Thyroid gland (tissue), 4 donors: ENCODE data around the gene SURF4. TPM values are rescaled to one million over a fixed set of nuclear protein-coding genes. Genes with fewer than 3 reads are reported as not detected.
"Not testable (repeated sequence)": the region's sequence is repeated elsewhere in the genome, so short reads cannot be mapped to it uniquely, and the experiment has no call there.

ENCODE experiments used
- DNase-seq, 2 donors: peaks; one replicate each; pipeline ENCODE4 v3.0.0-alpha.2; 2019
- H3K27ac ChIP-seq, 3 donors: fragments of 200-600 bp; sonication (generic); 1 replicate in 2 of 3; 2 replicates in 1 of 3; pipeline ENCODE4 v1.5.1; 2016 to 2019; ENCODE audit warnings: mild to moderate bottlenecking in 1 of 3, moderate library complexity in 1 of 3
- H3K27me3 ChIP-seq: fragments of 200-600 bp; sonication (generic); one replicate; pipeline ENCODE4 v1.5.1; 2019
- H3K36me3 ChIP-seq, 2 donors: fragments of 200-600 bp; sonication (generic); one replicate each; pipeline ENCODE4 v1.5.1; 2016 to 2019
- H3K4me1 ChIP-seq, 2 donors: fragments of 200-600 bp; sonication (generic); one replicate each; pipeline ENCODE4 v1.5.1; 2017 to 2019
- H3K4me3 ChIP-seq, 3 donors: fragments of 200-600 bp; sonication (generic); replicated peaks in 1 of 3; 1 replicate in 2 of 3; 2 replicates in 1 of 3; pipeline ENCODE4 v1.5.1; 2016; ENCODE audit warnings: mild to moderate bottlenecking in 1 of 3
- H3K9me3 ChIP-seq: fragments of 200-600 bp; sonication (generic); one replicate; pipeline ENCODE4 v1.5.1; 2017
- CTCF ChIP-seq, 6 experiments: fragments of 200-600 bp in 3 of 6; fragments of 450-650 bp in 3 of 6; sonication (generic) in 3 of 6; IDR thresholded peaks; one replicate each; pipeline ENCODE4 v1.5.1; 2016 to 2019; ENCODE audit warnings: antibody characterized with exemption in 6 of 6, mild to moderate bottlenecking in 2 of 6, inconsistent platforms in 1 of 6, moderate library complexity in 1 of 6
- POLR2A ChIP-seq, 2 donors: fragments of 450-650 bp; IDR thresholded peaks; one replicate each; pipeline ENCODE4 v1.6.1; 2017; ENCODE audit warnings: antibody characterized with exemption in 2 of 2, mild to moderate bottlenecking in 2 of 2, moderate library complexity in 1 of 2
- WGBS, 2 donors: methylation state at CpG; one replicate each; pipeline ENCODE4 v1.1.5; 2017; 5-methylcytosine and 5-hydroxymethylcytosine counted together
- intact Hi-C: fragments of 100-400 bp; cut with DNase I; formaldehyde crosslinking; loops from one replicate; pipeline ENCODE4 v1.15.1; 2023
- total RNA-seq, 4 donors: library from RNA; depleted of rRNA; stranded (reverse); fragments of >200 nt; gene quantifications; one replicate each; pipeline ENCODE4 v1.2.3, GENCODE V29; 2016

The SURF4 gene
- total RNA-seq, 4 donors from 2014 or later = 165 to 253 (median 226) TPM

GRCh38 chr9:133397895-133398294 lies 22.0 kb upstream of the SURF4 start:
- Histone ChIP-seq H3K4me1 (no peaks in the 10 kb centered on the region), H3K4me3 (no peak overlapping the region), H3K27ac (no peak overlapping the region), H3K27me3 (no peaks in the 10 kb centered on the region), H3K9me3 (no peaks in the 10 kb centered on the region), H3K36me3 (no peaks in the 10 kb centered on the region)
- intact Hi-C loops = no loop called here
- DNase-seq = no peak
- 53 to 70% methylated on average over 5 to 9 of the region's 9 CpGs for WGBS, 2 donors
- TF ChIP-seq CTCF (IDR thresholded peaks at IDR 0.05) (no peak), POLR2A (IDR thresholded peaks at IDR 0.05) (no peak)

- 83 to 84% methylated on average over 6 of the region's 6 CpGs for WGBS, 2 donors
- H3K4me3 ChIP-seq = no peak overlapping the region
- no peak overlapping the region for H3K27ac ChIP-seq
- TF ChIP-seq CTCF (IDR thresholded peaks at IDR 0.05) = no peak
- H3K27me3 ChIP-seq = no peaks in the 10 kb centered on the region
- no peak for DNase-seq
- H3K36me3 ChIP-seq = no peaks in the 10 kb centered on the region
- H3K9me3 ChIP-seq = no peaks in the 10 kb centered on the region
- intact Hi-C loops = no loop called here
- H3K4me1 ChIP-seq = no peaks in the 10 kb centered on the region
These were observed 21.5 kb upstream of the SURF4 start for GRCh38 chr9:133397370-133397769.

- Histone ChIP-seq H3K36me3 (no peaks in the 10 kb centered on the region), H3K27ac (no peak overlapping the region), H3K27me3 (no peaks in the 10 kb centered on the region), H3K4me3 (no peak overlapping the region), H3K4me1 (no peaks in the 10 kb centered on the region), H3K9me3 (no peaks in the 10 kb centered on the region)
- TF ChIP-seq POLR2A (IDR thresholded peaks at IDR 0.05) = no peak
- peak in 1 of 6 experiments; percentile 10 for TF ChIP-seq CTCF (IDR thresholded peaks at IDR 0.05)
- 16 to 30% methylated on average over 7 to 12 of the region's 14 CpGs for WGBS, 2 donors
- DNase-seq = peak; percentile 10 to 12
- intact Hi-C loops = no loop called here
These were observed 21.1 kb upstream of the SURF4 start for GRCh38 chr9:133396952-133397351.

GRCh38 chr9:133394687-133395271 lies 18.9 kb upstream of the SURF4 start:
- TF ChIP-seq POLR2A (IDR thresholded peaks at IDR 0.05) (no peak), CTCF (IDR thresholded peaks at IDR 0.05) (no peak)
- Histone ChIP-seq H3K4me3 (no peak overlapping the region), H3K4me1 (no peaks in the 10 kb centered on the region), H3K36me3 (no peaks in the 10 kb centered on the region), H3K27me3 (no peaks in the 10 kb centered on the region), H3K9me3 (no peaks in the 10 kb centered on the region), H3K27ac (no peak overlapping the region)
- intact Hi-C loops = no loop called here
- no peak for DNase-seq
- WGBS, 2 donors = 32 to 57% methylated on average over 6 to 7 of the region's 8 CpGs

- no peak overlapping the region for H3K27ac ChIP-seq
- 89 to 90% methylated on average over 3 of the region's 3 CpGs for WGBS, 2 donors
- no peaks in the 10 kb centered on the region for H3K9me3 ChIP-seq
- H3K36me3 ChIP-seq = no peaks in the 10 kb centered on the region
- no peak overlapping the region for H3K4me3 ChIP-seq
- no peak for DNase-seq
- H3K27me3 ChIP-seq = no peaks in the 10 kb centered on the region
- intact Hi-C loops = no loop called here
- no peak for TF ChIP-seq POLR2A (IDR thresholded peaks at IDR 0.05)
- no peak for TF ChIP-seq CTCF (IDR thresholded peaks at IDR 0.05)
- peaks cover 0 to 4% of the 10 kb centered on the region in 2 donors for H3K4me1 ChIP-seq
These were observed 17.5 kb upstream of the SURF4 start for GRCh38 chr9:133393399-133393798.

- H3K27ac ChIP-seq, H3K36me3 ChIP-seq, intact Hi-C loops, H3K9me3 ChIP-seq, H3K27me3 ChIP-seq, DNase-seq, H3K4me3 ChIP-seq: not testable (repeated sequence)
- H3K4me1 ChIP-seq = peaks cover 0 to 15% of the 10 kb centered on the region in 2 donors
- WGBS, 2 donors = 91 to 95% methylated on average over 3 of the region's 3 CpGs
These were observed 16.4 kb upstream of the SURF4 start for GRCh38 chr9:133392308-133392707.

- H3K36me3 ChIP-seq, H3K9me3 ChIP-seq, H3K27me3 ChIP-seq, DNase-seq, H3K4me3 ChIP-seq, H3K27ac ChIP-seq, intact Hi-C loops: not testable (repeated sequence)
- H3K4me1 ChIP-seq = peaks cover 0 to 15% of the 10 kb centered on the region in 2 donors
- 37 to 49% methylated on average over 3 of the region's 4 CpGs for WGBS, 2 donors
These were observed 15.6 kb upstream of the SURF4 start for GRCh38 chr9:133391449-133391848.
